C4-2B (cell line): ENCODE measurements around the gene THBS4.

Experiments used
- ZFX ChIP-seq: fragments of 450-650 bp; IDR thresholded peaks from 2 replicates; pipeline ENCODE4 v1.6.1; 2017
- TF ChIP-seq, protein P1 (sequence below): fragments of 450-650 bp; conservative IDR thresholded peaks from 2 replicates; pipeline ENCODE4 v1.5.1; 2017; ENCODE audit warnings: mild to moderate bottlenecking

DNA sequence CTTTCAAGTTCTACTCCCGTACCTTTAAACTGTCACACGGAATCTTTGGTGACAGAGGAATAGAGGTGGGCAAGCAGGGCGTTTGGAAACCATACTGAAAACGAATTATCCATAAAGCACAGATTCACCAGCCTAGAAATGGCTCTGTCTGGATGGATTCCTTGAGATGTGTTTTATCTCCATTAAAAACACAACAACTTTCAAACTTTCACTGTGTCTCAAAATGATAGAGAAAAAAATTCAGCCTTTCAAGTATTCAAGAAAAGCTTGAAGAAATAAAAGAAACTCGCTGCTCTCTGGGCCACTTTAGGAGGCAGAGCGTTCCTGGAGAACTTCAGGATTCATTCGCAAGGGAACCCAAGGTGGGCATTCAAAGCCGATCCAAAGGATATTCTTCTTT is 589 bp upstream of the THBS4 start:
- TF ChIP-seq ZFX, result no peak
- TF ChIP-seq, protein P1, sequence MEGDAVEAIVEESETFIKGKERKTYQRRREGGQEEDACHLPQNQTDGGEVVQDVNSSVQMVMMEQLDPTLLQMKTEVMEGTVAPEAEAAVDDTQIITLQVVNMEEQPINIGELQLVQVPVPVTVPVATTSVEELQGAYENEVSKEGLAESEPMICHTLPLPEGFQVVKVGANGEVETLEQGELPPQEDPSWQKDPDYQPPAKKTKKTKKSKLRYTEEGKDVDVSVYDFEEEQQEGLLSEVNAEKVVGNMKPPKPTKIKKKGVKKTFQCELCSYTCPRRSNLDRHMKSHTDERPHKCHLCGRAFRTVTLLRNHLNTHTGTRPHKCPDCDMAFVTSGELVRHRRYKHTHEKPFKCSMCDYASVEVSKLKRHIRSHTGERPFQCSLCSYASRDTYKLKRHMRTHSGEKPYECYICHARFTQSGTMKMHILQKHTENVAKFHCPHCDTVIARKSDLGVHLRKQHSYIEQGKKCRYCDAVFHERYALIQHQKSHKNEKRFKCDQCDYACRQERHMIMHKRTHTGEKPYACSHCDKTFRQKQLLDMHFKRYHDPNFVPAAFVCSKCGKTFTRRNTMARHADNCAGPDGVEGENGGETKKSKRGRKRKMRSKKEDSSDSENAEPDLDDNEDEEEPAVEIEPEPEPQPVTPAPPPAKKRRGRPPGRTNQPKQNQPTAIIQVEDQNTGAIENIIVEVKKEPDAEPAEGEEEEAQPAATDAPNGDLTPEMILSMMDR, result no peak
